ENCODE data around the gene ZBTB18.

Gene ZBTB18

GRCh38 chr1:244100704-244101453 lies 49.8 kb downstream of the ZBTB18 start:
- POLR2A ChIA-PET = no interaction called here
- no peak for DNase-seq (ENCODE audit: extremely low spot score)
- TF ChIP-seq CTCF (IDR thresholded peaks at IDR 0.05; ENCODE audit: control extremely low read depth, extremely low read depth, low read depth, missing control alignments) = no peak
- CTCF ChIA-PET = no interaction called here

- CTCF ChIA-PET = interaction anchor here (1.0 kb wide), 1 partner anchor 13 kb away, joined by 3 read pairs; no protein-coding TSS in a partner anchor
- POLR2A ChIA-PET = no interaction called here
- TF ChIP-seq CTCF (IDR thresholded peaks at IDR 0.05; ENCODE audit: control extremely low read depth, extremely low read depth, low read depth, missing control alignments) = no peak
- no peak for DNase-seq (ENCODE audit: extremely low spot score)
Observed at GRCh38 chr1:244102046-244102445, 51.0 kb downstream of the ZBTB18 start.

- POLR2A ChIA-PET = no interaction called here
- no peak for TF ChIP-seq CTCF (IDR thresholded peaks at IDR 0.05; ENCODE audit: control extremely low read depth, extremely low read depth, low read depth, missing control alignments)
- no peak for DNase-seq (ENCODE audit: extremely low spot score)
- CTCF ChIA-PET = interaction anchor here (1.0 kb wide), 1 partner anchor 14 kb away, joined by 3 read pairs; no protein-coding TSS in a partner anchor
Observed at GRCh38 chr1:244102468-244102867, 51.4 kb downstream of the ZBTB18 start.

- DNase-seq (ENCODE audit: extremely low spot score) = no peak
- POLR2A ChIA-PET = no interaction called here
- CTCF ChIA-PET = interaction anchor here (1.5 to 1.8 kb wide), 3 partner anchors 9 to 28 kb away, joined by 3 to 4 read pairs (median 4); no protein-coding TSS in a partner anchor
Observed at GRCh38 chr1:244104309-244105060, 53.4 kb downstream of the ZBTB18 start.

GRCh38 chr1:244106176-244106575 lies 55.1 kb downstream of the ZBTB18 start:
- CTCF ChIA-PET = interaction anchor here (1.6 kb wide), 1 partner anchor 11 kb away, joined by 4 read pairs; no protein-coding TSS in a partner anchor
- no peak for TF ChIP-seq CTCF (IDR thresholded peaks at IDR 0.05; ENCODE audit: control extremely low read depth, extremely low read depth, low read depth, missing control alignments)
- no peak for DNase-seq (ENCODE audit: extremely low spot score)
- POLR2A ChIA-PET = no interaction called here

More at GRCh38 chr1:244104309-244105060, 53.4 kb downstream of the ZBTB18 start:
- TF ChIP-seq CTCF (IDR thresholded peaks at IDR 0.05; ENCODE audit: control extremely low read depth, extremely low read depth, low read depth, missing control alignments) = no peak

Data from GM10248 (cell line).